EH (cell line): ENCODE data around the gene PRSS22.

Experiments
- DNase-seq: peaks from one replicate; pipeline ENCODE4 v3.0.0-alpha.2; 2015; ENCODE audit warnings: low read depth

PRSS22 gene

GRCh38 chr16:2881783-2882649 lies 24.0 kb upstream of the PRSS22 start:
- DNase-seq = peak; percentile 35

DNA sequence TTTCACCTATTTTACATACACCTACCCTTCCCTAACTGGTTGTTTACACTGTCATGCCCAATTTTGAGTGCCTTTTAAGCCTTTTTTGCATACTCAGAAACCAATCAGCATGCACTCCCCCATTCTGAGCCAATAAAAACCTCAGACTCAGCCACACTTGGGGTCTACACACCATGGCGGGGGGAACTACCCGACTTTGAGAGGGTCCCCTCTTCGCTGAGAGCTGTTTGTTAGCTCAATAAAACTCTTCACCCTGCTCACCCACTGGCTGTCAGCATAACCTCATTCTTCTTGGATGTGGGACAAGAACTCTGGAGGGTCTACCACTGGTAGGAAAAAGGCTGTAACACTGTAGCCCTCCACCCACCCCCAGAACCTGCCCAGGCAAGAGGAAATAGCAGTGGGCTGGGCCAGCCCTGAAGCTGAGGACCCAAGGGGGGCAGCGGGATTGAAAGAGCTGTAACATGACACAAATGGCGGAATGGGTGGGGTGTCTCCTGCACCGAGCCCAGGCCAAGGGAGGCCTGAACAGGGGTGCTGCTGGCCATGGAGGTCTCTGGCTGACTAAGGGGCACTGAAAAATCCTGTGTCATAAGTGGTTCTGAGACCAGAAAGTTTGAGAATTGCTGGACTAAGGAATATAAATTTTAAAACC lies 22.0 kb upstream of the PRSS22 start:
- DNase-seq = no peak

GRCh38 chr16:2874912-2875362 lies 17.0 kb upstream of the PRSS22 start:
- DNase-seq = peak; percentile 78

DNA sequence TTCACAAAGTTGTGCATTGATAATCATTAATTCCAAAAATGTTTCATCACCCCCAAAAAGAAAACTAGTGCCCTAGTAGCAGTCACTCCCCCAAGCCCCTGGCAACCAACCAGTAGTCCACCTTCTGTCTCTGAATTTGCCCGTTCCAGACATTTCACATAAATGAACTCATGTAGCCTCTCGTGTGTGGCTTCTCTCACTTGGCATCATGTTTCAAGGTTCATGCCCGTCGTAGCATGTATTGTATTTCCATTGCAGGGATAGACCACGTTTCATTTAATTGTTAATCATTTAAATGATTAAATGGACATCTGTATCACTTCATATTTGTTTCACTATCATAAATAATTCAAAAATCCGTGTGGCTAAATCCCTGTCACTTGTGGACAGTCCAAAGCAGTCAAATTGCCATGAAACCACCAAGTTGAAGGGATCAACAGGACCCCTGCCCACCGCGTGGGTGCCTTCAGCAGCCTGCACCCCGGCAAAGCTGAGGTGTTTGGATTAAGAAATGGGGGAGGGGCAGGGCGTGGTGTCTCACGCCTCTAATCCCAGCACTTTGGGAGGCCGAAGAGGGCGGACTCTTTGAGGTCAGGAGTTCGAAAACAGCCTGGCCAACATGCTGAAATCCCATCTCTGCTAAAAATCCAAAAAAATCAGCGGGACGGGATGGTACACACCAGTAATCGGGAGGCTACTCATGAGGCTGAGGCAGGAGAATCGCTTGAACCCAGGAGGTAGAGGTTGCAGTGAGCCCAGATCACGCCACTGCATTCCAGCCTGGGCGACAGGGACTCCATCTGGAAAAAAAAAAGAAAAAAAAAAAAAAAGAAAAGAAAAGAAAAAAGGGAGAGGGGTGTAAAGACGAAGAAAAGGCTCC lies 16.3 kb upstream of the PRSS22 start:
- no peak for DNase-seq

- DNase-seq = no peak
Measured at GRCh38 chr16:2871926-2872325, 14.0 kb upstream of the PRSS22 start.

- DNase-seq = peak; percentile 93
Measured at GRCh38 chr16:2867987-2868789, 10.2 kb upstream of the PRSS22 start.

- DNase-seq = no peak
Measured at GRCh38 chr16:2867661-2867986, 9.7 kb upstream of the PRSS22 start.

GRCh38 chr16:2866431-2866830 lies 8.5 kb upstream of the PRSS22 start:
- DNase-seq = no peak

DNA sequence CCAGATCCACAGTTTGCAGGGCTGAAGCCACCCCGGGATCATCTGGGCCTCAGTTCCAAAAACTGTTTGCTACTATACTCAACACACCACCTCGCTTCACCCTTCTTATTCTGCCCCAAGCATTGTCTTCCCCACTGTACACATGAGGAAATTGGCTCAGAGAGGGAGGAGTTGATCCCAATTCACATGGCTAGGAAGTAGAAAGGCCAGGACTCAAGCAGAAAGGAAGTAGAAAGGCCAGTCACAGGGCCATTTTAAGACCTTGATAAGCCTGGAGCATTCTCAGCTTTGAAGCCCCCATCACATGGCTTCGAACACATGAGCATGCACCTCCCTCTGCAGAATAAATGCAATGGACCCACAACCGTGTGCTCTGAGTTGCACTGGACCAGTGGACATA lies 7.7 kb upstream of the PRSS22 start:
- no peak for DNase-seq

GRCh38 chr16:2860826-2861567 lies 3.0 kb upstream of the PRSS22 start:
- peak; percentile 18 for DNase-seq

- no peak for DNase-seq
Measured at GRCh38 chr16:2859686-2860265, 1.8 kb upstream of the PRSS22 start.

GRCh38 chr16:2858245-2859025 lies 465 bp upstream of the PRSS22 start:
- DNase-seq = no peak

DNA sequence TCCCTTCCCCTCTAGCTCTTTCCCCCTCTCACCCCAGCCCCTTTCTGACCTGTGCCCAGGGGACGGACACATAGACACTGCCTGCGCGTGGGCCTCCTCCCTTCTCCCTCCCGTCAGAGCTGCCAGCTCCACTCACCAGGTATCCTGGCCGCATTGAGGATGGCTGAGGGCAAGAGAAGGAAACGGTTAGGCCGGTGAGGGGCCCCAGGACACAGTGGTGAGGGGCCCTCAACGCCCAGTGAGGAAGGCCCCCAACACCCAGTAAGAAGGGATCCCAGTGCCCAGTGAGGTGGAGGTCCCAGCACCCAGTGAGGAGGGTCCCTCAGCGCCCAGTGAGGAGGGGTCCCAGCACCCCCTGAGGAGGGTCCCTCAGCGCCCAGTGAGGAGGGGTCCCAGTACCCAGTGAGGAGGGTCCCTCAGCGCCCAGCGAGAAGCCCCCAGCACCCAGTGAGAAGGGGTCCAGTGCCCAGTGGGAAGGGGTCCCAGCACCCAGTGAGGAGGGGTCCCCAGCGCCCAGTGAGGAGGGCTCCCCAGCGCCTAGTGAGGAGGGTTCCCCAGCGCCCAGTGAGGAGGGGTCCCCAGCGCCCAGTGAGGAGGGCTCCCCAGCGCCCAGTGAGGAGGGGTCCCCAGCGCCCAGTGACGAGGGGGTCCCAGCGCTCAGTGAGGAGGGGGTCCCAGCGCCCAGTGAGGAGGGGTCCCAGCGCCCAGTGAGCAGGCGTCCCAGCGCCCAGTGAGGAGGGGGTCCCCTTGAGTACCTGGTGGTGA lies 1.1 kb downstream of the PRSS22 start:
- no peak for DNase-seq

DNA sequence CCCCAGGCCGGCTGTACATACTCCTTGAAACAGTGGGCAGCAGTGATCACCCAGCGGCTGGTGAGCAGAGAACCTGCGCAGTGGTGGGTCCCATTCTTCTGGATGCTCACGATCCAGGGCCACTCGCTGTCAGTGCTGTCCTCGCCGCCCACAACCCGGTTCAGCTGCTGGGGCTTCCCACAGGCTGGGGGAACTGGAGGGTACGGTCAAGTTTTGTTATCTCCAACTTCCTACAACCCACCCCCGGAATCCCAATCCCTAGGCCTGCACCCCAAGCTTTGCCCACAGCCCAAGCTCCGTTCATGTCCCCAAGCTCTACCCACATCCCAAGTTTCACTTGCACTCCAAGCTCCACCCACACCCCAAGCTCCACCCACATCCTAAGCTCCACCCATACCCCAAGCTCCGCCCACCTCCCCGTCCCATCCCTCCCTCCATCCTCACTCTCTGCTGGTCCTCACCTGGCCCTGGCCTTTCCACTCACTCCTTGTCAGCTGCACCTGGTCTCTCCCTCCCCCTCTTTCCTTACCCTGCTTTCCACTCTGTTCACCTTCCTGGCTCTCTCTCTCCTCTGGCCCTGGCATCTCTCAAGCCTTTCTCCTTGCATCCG lies 1.8 kb downstream of the PRSS22 start:
- no peak for DNase-seq

DNA sequence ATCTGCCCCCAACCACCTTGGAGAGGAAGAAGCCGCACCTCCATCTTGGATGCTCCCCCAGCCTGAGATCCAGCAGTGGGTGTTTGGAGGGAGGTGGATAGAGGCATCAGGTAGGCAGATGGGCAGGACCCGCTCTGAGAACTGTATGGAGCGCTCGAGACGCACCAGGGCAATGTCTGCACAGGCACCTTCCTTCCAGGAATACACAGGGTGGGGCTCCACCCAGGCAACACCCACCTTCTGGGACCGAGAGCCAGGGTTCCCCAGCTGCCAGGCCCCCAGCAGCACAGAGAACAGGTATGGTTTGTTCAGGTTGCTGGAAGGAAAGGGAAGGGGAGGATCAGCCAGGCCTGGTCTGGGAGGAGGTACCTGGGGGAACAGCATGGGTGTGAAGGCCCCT lies 2.4 kb downstream of the PRSS22 start:
- DNase-seq = no peak

DNA sequence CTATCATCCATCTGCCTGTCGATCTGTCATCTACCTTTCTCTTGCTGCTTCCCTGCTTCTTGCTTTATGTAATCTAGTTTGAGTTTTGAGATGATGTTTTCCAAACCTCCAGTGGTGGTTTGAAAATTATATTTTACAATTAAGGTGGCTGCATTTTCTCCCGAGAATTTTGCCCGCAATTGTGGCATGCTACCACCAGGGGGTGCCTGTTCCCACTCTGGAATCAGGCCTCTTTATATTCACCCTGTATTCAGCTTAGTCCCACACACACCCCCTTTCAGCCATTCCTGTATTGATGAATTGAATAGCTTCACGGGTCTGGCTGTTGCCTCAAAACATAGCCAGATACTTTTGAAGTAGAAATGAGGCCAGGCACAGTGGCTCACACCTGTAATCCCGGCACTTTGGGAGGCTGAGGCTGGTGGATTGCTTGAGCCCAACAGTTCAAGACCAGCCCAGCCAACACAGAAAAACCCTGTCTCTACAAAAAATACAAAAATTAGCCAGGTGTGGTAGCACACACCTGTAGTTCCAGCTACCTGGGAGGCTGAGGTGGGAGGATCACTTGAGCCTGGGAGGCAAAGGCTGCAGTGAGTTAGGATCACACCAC lies 3.2 kb downstream of the PRSS22 start:
- DNase-seq = no peak

DNA sequence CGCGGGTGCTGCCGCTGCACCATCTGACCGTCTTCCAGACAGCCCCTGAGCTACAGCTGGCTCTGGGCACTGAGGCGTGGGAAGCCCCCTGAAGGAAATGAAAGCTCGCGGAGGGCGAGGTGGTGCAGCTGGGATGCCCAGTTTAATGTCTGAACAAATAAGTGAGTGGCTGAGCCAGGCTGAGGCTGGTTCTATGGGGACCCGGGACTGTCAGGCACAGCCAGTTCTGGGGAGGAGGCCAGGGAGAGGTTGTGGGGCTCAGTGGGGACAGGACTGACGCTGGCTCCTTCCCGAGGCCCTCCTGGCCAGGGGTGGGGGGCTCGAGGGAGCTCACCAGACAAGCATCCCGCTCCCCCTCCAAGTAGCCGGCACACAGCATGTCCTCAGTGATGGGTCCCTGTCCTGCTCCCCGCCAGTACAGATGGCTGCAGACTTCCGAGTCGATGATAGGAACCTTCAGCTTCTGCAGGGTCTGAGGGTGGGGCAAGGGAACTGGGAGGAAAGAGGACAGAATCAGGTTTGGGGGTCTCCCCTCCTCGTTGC lies 4.4 kb downstream of the PRSS22 start:
- DNase-seq = no peak
